ENCODE measurements around the gene MLLT10.

Gene MLLT10

GRCh38 chr10:21501091-21501490 lies 32.9 kb upstream of the MLLT10 start:
- DNase-seq (ENCODE audit: low read depth in 2 of 2): no peak

GRCh38 chr10:21501731-21502347 lies 32.2 kb upstream of the MLLT10 start:
- no peak for DNase-seq (ENCODE audit: low read depth in 2 of 2)

- no peak for DNase-seq (ENCODE audit: low read depth in 2 of 2)
These were observed 31.7 kb upstream of the MLLT10 start for GRCh38 chr10:21502348-21502740.

- DNase-seq (ENCODE audit: low read depth in 2 of 2): no peak
These were observed 30.5 kb upstream of the MLLT10 start for GRCh38 chr10:21503542-21503941.

GRCh38 chr10:21505711-21506278 lies 28.2 kb upstream of the MLLT10 start:
- DNase-seq (ENCODE audit: low read depth in 2 of 2): no peak

- DNase-seq (ENCODE audit: low read depth in 2 of 2): no peak
These were observed 27.7 kb upstream of the MLLT10 start for GRCh38 chr10:21506351-21506750.

- DNase-seq (ENCODE audit: low read depth in 2 of 2): no peak
These were observed 26.9 kb upstream of the MLLT10 start for GRCh38 chr10:21507150-21507549.

GRCh38 chr10:21508706-21509331 lies 25.2 kb upstream of the MLLT10 start:
- no peak for DNase-seq (ENCODE audit: low read depth in 2 of 2)

GRCh38 chr10:21509341-21510240 lies 24.4 kb upstream of the MLLT10 start:
- DNase-seq (ENCODE audit: low read depth in 2 of 2): no peak

GRCh38 chr10:21510241-21511094 lies 23.6 kb upstream of the MLLT10 start:
- no peak for DNase-seq (ENCODE audit: low read depth in 2 of 2)

GRCh38 chr10:21511095-21511570 lies 22.9 kb upstream of the MLLT10 start:
- DNase-seq (ENCODE audit: low read depth in 2 of 2): no peak

GRCh38 chr10:21511946-21512572 lies 22.0 kb upstream of the MLLT10 start:
- DNase-seq (ENCODE audit: low read depth in 2 of 2): no peak

- no peak for DNase-seq (ENCODE audit: low read depth in 2 of 2)
These were observed 21.2 kb upstream of the MLLT10 start for GRCh38 chr10:21512573-21513404.

- DNase-seq (ENCODE audit: low read depth in 2 of 2): no peak
These were observed 20.6 kb upstream of the MLLT10 start for GRCh38 chr10:21513405-21513788.

GRCh38 chr10:21514129-21514817 lies 19.8 kb upstream of the MLLT10 start:
- no peak for DNase-seq (ENCODE audit: low read depth in 2 of 2)

GRCh38 chr10:21514818-21515351 lies 19.1 kb upstream of the MLLT10 start:
- no peak for DNase-seq (ENCODE audit: low read depth in 2 of 2)

- DNase-seq (ENCODE audit: low read depth in 2 of 2): no peak
These were observed 18.4 kb upstream of the MLLT10 start for GRCh38 chr10:21515361-21516241.

Measured in stimulated activated CD4-positive, alpha-beta T cell treated with anti-CD3 and anti-CD28 coated beads, Interleukin-4, amount 100 ng/mL, for 48 hours (primary cell).